A549 (cell line): Measurements from ENCODE around the gene CDR2.

Source experiments
- BHLHE40 ChIP-seq: IDR thresholded peaks from 2 replicates; pipeline ENCODE4 v1.6.1; 2012; ENCODE audit warnings: low read depth, low read length, inconsistent platforms
- CHD2 ChIP-seq: fragments of 150-350 bp; IDR thresholded peaks from 2 replicates; pipeline ENCODE4 v1.6.1; 2014; ENCODE audit warnings: low read length; ENCODE audit not compliant: partially characterized antibody
- CTCF ChIP-seq: fragments of >200 bp; sonication (Bioruptor Twin); formaldehyde crosslinking; IDR thresholded peaks from 3 replicates; pipeline ENCODE4 v1.5.1; 2016
- JUN ChIP-seq, 2 experiments: fragments of >200 bp; sonication (Bioruptor Twin); formaldehyde crosslinking; IDR thresholded peaks; 2 replicates in 1 of 2; 3 replicates in 1 of 2; pipeline ENCODE4 v1.6.1; 2016 to 2017
- MAX ChIP-seq: IDR thresholded peaks from 2 replicates; pipeline ENCODE4 v1.6.1; 2012
- NPAS2 ChIP-seq: fragments of 250-450 bp; sonication (Bioruptor Pico); IDR thresholded peaks from 2 replicates; pipeline ENCODE4 v1.8.0; 2022; ENCODE audit warnings: mild to moderate bottlenecking, moderate library complexity, borderline replicate concordance
- POLR2A ChIP-seq: IDR thresholded peaks from 2 replicates; pipeline ENCODE4 v1.6.1; 2012; ENCODE audit warnings: mild to moderate bottlenecking, low read length

- TF ChIP-seq BHLHE40 (no peak), NPAS2 (CRISPR knock-in tag) (no peak), CTCF (no peak), MAX (no peak), JUN (IDR thresholded peaks at IDR 0.05) (no peak), CHD2 (no peak), POLR2A (no peak)
These were observed 37.8 kb downstream of the CDR2 start for GRCh38 chr16:22336581-22336980.
